D341Med (cell line): Measurements from ENCODE around the gene TRIM36.
A peak's percentile ranks its signal among the peaks of the same experiment; 100 is the strongest.

ENCODE experiments used
- DNase-seq: peaks from one replicate; pipeline ENCODE4 v3.0.0; 2012; ENCODE audit warnings: low spot score

Gene TRIM36

DNA sequence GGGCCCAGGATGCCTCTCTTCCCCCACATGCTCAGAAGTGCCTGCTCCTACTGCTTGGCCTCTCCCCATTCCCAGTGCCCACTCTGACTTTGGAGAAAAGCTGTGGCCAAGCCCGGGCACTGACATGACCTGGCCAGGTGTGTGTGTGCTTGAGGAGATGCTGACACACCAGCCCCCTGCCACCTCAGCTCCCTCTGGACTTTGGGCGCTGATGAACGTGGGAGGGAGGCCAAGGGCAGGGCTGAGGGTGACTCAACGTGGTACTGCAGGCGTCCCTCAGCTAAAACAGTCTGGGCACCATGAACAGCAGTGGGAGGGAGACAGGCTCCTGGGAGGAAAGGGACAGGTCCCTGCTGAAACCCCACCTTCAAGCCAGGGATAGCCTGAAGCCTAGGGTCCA, 3.9 kb downstream of the TRIM36 start:
- DNase-seq: no peak

DNA sequence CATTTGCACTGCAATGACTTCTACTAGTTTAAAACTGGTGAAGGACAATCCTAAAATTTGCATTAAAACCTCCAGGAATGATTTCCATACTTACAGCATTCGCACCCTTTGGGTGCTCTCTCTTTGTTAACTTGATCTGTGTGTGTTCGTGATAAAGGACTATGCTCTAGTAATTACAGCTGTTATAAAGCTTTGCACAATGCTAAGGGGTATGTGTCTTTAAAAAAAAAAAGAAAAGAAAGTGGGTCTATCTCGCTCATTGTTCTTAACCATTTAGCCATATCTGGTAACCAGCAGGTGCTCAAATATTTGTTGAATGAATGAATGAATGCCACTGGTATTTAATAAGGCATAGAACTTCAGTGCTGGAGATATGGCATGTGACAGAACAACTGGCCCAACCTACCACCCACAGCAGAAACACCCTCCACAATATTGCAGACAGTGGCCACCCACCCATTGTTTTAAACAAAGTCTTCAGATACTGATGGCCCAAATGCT, 8.7 kb downstream of the TRIM36 start:
- DNase-seq: no peak

DNA sequence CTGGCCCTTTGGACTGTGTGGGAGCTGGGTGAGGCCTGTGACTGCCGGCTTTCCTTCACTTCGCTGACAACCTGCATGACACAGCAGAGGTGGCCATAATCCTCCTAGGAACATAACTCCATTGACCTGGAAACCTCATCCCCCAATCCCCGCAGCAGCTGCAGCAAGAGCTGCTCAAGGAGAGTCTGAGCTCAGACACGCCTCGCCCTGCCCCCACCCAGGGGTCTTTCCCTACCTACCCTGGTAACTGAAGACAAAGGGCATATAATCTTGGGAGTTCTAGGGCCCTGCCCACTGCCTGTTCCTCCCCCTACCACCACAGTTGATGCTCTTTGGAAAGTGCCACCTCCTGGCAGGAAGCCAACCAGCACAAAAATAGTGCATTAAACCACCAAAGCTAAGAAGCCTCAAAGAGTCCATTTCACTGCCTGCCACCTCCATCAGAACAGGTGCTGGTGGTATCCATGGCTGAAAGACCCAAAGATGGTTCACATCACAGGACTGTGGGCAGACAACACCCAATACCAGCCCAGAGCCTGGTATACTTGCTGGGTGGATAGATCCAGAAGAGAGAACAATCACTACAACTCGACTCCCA, 18.4 kb downstream of the TRIM36 start:
- DNase-seq: no peak

DNA sequence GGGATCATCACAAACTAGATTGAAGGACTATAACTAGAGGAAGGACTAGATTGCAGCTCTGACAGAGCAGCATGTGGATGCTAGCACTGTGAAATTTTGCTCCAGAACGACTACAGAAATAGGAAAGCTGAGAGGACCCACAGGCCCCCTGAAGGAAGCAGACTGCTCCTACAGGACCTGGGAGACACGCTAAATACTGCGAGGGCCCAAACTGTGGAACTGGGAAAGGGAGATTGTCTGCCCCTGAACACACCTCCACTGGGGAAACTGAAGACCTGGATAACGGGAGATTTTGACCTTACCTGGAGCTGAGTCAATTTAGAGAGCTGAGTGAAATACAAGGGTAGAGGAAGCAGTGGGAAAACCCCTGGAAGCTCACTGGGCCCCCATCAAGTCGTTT, 19.2 kb downstream of the TRIM36 start:
- DNase-seq: no peak

DNA sequence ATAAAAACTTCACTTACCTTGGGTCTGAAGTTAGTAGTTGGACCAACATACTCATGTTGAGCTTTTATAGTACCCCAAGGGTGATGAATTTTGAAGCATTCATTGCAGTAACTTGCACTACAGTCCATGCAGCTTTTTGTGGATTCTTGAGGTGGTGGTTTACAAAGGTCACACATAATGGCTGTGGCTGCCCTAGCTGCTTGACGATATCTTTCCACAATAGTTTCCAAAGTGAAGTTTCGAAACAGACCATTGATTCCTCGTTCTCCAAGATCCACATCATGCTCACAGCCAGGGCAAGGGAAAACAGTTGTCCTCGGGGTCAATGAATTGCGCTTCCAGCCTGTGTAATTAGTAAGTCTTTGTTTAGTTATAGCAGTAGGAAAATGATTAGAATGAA, 22.7 kb downstream of the TRIM36 start:
- no peak for DNase-seq

DNA sequence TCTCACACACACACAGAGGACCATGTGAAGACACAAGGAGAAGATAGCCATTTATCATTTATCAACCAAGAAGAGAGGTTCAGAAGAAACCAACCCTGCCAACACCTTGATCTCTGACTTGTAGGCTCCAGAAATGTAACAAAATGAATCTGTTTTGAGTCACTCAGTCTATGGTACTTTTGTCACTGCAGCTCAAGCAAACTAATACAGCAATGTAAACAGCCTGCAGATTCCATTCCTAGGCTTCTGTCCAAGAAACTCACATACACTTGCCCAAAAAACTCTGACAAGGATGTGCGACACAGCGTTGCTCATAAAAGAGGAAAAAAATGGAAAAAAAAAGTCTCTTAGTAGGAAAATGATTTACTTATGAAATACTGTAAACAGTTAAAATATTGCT, 33.4 kb downstream of the TRIM36 start:
- DNase-seq: no peak

DNA sequence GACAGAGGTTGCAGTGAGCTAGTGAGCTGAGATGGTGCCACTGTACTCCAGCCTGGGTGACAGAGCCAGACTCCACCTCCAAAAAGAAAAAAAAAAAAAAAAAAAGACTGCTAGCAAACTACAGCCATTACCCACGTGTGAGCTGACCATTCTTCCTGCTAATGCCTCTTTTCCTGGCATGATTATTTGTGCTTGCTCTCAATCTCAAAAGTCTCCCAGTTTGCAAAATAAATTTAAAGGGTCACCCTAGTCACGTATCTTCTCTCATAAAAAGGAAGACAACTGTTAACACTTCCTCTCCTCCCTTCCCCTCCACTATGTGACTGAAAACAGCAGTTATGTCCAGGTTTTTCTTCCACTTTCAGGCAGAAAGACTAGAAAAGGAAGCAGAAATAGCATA, 37.2 kb downstream of the TRIM36 start:
- no peak for DNase-seq

DNA sequence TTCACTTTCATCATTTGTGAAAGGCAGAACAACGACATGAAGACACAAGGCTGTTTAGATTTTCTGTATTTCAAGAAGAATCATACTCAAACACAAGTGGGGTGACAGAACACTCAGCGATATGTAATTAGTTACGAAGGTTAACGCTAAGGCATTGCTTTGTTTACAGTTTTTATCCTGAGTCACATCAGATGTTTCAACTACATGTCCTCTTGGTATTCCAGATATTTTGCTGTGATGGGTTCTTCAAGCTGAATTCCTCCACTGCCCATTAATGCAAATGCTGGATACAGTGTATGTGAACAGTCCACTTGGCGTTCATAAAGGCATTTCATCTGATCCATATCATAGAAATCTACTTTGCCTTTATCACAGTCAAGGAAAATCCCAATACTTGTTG, 43.4 kb downstream of the TRIM36 start:
- no peak for DNase-seq

DNA sequence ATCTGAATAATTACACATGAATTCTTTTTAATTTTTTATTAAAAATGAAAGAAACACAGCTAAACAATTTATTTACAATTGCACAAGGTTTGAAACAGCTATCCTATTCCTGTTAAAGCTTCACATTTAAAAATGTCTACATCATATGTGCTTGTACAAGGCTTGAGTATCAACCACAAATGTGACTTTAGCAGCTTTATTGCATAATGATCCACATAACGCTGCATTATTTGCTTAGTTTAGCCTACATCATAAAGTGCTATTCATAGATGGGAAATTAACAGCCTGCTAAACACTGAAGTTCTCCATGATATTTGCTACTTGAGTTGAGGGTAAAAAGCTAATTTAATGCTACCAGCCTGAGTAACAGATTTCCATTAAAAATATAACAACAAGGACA, 45.0 kb downstream of the TRIM36 start:
- DNase-seq: no peak

DNA sequence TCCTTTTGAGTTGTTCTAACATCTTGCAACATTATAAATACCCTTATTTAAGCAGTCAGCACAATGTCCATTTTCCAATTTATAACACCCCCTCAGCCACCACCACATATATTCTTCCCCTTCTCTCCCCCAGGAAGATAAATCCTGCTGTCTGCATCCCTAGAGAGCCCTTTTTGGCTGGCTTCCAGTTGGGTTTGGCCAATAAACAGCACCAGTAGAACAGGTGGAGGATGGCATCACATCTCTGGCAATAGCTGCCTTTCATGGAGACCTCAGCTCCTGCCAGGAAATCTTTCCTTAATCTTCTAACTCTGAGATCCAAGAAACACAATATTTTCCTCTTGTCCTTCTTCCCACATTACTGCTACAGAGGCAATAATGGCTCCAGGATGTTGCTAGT, 53.7 kb downstream of the TRIM36 start:
- no peak for DNase-seq

DNA sequence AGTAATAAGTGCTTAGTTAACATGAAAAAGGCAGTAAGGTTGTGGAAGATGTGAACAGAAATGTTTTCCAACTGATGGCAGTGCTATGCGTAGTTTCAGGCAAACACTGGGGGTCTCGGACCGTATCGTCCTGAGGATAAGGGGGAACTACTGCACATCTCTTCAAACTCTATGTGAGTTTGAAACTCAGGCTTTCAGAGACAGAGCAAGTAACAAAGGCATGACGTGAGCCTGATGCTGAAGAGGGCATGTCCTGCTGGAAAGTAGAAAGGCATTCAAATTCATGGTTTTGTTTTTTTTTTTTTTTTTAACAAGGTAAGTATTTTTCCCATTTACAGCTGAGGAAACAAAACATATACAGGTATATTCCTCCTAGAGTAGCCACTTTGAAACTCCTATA, 59.9 kb downstream of the TRIM36 start:
- no peak for DNase-seq

DNA sequence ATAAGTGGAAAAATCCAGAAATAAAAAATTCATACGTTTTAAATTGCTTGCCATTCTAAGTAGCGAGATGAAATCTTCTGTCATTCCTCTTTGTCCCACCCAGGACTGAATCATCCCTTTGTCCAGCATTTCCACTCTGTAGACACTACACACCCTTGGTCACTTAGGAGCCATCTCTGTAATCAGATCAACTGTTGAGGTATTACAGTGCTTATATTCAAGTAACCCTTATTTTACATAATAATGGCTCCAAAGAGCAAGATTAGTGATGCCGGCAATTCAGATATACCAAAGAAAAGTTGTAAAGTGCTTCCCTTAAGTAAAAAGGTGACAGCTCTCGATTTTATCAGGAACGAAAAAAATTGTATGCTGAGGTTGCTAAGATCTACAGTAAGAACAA, 60.4 kb downstream of the TRIM36 start:
- DNase-seq: no peak

DNA sequence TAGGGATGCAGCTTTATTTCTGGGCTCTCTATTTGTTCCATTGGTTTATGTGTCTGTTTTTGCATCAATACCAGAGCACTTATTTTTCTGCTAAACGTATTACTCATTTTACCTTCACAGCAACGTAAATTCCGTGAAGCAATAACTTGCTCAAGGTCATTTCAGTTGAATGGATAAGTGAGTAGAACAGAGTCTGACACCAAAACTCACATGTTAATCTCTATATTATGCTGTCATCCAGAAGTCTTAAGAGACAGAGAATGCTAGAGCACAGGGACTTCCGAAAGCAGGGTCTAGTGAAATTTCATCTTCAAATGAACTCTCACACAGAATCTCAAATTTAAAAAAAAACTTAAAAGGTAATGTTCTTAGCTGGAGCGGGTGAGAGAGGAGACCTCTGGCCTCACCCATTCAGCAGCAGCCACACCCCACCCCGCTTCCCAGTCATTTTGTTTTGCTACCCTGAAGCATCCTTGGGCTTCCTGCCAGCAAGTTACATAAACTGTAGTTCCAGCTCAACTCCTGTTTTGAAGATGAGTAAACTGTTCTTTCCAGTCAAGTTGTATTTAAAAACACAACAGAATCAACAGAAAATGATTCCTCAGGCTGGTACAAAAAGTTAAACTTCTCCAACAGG, 69.3 kb downstream of the TRIM36 start:
- no peak for DNase-seq

DNA sequence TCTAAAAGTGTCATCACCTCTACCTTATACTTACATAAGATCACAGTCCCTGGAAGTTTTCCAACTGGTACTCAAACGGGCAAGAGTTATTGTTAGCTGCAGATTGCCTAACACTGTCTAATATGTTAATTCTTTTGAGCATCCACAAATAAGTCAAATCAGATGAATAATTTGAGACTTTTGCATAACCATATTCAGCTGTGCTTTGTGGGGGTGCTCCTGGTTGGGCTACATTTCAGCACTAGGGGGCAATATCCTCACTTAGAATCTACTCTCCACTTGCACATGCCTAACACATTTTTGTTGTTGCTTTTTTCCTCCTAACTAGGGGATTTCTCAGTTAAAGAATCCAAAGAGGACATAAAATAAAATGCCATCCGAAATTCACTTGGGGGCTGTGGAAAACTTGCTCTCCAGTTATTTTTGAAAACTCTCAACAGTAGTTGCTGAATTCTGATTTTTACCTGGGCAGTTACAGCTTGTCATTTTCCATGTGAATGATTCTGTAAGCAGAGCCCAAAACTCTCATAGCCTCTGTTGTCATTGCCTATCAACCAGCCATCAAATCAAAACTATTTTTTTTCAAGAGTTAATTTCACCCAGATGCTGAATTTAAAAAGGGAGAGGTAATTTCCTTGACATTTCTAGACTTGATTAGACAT, 71.5 kb downstream of the TRIM36 start:
- DNase-seq: peak; percentile 69

DNA sequence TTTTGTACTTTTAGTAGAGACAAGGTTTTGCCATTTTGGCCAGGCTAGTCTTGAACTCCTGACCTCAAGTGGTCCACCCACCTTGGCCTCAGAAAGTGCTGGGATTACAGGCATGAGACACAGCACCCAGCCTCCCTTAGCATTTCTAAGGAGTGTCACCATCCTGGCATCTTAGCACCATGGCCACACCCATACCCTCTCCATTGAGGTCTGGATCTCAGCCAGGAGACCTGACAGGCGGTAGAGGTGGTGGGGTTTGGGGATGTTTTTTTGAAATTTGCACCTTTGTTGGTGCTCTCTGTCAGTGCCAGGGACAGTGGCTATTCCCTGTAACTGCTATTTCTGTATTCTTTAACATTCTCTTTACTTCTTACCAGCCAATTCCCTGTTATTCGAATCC, 72.5 kb downstream of the TRIM36 start:
- DNase-seq: no peak

DNA sequence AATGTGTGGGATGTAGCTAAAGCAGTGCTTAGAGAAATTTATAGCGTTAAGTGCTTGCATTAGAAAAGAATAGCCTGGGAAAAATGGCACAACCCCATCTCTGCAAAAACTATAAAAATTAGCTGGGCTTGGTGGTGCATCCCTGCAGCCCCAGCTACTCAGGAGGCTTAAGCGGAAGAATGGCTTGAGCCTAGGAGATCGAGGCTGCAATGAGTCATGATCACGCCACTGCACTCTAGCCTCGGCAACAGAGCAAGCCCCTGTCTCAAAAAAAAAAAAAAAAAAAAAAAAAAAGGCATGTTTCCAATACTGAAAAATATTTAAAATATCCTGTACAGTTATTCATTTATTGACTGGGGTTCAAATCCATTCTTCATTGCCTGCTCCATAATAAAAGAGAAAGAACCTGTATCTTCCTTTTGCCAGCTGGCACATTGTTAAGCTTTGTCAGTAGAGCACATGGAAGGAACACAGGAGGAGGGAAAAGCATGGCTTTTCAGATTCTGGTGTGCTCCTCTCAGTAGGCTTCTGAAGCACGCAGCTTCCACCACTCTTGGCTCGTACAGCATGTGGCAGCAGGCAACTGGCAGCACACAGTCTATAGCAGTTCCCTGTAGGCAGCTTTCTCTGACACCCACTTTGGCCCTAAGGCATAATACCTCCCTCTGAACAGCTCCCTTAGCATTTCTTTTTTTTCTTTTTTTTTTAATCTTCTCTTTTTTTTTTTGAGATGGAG, 73.5 kb downstream of the TRIM36 start:
- DNase-seq: peak; percentile 21

DNA sequence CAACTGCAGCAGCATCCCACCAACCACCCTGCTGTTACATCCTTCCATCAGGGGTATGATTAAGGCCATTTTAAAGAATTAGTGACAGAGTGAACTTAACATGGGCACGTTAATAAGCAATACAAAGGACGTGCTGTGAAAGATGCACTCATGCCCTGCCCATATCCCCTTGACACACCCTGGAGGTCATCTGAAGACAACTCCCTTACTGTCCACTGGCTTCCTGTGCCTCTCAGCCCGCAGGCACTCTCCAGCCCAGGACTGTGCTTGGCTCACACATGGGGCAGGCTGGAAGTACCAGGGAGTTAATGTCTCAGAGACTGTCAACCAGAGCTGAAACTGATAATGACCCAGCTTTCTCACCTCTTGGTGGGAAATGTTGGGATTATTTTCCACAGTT, 81.8 kb downstream of the TRIM36 start:
- DNase-seq: no peak

DNA sequence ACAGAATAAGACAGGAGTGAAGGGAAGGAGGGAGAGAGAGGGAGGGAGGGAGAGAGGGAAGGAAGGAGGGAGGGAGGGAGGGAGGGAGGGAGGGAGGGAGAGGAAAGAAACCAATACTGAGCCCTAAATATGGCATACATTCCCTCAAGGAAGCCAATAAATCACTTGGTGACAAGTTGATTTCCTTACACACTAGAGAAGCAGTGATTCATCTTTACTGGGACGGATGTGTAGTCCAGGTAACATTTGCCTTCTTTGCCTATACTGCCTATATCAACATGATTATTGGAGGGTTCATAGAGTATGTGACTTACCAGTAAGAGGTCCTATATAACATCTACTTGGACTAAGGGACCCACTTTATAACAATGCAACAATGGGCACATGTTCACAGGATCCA, 83.2 kb downstream of the TRIM36 start:
- no peak for DNase-seq

DNA sequence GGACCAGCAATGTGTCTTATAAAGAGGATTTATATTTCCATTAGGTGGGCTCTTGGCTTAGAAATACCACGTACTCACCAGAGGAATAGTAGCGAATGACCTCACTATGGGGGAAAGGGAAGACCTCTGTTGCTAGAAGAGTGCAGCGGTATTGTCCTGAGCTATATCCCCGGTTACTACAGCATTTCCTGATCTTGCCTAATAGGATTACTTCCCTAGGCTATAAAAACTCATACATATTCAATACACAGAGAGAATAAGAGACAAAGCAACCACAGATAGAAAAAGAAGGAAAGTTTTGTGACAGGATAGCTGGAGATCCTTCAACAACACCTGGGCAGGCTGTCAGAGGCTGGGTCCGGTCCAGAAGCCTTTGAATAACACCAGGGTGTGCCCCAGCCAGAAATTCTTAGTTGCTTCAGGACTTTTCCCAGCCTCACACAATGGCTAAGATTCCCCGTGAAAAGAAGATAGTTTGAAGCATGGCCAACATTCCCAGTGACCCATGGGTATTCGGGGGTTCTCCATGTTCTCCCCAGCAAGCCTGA, 85.4 kb downstream of the TRIM36 start:
- no peak for DNase-seq

DNA sequence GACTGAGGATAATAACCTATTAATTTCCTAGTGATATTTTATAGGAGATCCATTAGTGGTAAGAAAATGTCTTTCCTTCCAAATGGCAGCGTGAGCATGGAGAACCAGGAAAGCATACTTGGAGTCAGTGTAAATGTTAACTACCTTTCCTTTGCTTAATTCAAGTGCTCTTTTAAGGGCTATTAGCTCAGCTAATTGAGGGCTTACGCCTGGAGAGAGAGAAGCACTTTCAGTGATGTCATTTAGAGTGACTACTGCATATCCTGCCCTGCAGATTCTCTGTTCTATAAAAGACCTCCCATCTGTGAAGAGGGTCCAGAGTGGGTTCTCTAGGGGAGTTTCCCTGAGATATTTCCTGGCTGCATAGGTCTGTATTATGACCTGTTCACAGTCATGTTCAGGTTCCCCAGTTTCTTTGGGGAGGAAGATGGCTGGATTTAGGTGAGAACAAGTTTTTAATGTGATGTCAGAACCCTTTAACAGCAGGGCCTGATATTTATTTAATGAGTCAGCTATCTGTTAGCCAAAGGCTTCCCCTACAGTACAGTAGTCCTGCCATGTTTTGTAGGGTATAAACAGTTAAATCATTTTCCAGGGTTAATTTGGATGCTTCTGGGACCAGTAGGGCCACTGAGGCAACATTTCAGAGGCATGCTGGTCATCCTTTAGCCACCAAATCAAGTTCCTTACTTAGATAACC, 89.6 kb downstream of the TRIM36 start:
- DNase-seq: no peak
